Measurements from ENCODE around the gene FANCI.

FANCI gene

DNA sequence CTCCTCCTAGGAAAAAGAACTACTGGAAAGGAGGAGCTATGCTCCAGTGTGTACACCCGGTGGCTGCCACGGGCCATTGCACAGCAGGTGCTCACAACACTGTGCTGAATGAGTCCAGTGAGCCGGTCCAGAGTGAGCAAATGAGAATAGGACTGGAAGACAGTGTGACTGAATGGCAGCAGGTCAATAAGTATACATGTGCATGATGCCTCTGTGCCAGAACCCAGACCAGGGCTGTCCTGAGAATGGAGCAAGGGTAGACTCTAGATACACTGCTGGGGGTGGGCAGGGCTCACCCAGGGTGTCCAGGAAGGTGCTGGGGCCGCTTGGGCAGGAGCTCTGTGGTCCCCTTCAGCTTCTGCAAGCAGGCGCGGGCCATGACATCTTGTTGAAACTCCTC, 82.5 kb downstream of the FANCI start:
- no peak for FAIRE-seq
- TF ChIP-seq, protein P1, sequence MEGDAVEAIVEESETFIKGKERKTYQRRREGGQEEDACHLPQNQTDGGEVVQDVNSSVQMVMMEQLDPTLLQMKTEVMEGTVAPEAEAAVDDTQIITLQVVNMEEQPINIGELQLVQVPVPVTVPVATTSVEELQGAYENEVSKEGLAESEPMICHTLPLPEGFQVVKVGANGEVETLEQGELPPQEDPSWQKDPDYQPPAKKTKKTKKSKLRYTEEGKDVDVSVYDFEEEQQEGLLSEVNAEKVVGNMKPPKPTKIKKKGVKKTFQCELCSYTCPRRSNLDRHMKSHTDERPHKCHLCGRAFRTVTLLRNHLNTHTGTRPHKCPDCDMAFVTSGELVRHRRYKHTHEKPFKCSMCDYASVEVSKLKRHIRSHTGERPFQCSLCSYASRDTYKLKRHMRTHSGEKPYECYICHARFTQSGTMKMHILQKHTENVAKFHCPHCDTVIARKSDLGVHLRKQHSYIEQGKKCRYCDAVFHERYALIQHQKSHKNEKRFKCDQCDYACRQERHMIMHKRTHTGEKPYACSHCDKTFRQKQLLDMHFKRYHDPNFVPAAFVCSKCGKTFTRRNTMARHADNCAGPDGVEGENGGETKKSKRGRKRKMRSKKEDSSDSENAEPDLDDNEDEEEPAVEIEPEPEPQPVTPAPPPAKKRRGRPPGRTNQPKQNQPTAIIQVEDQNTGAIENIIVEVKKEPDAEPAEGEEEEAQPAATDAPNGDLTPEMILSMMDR (IDR thresholded peaks at IDR 0.05; ENCODE audit: insufficient read depth, missing control alignments), result no peak
- no peak for DNase-seq (ENCODE audit: insufficient read length, low spot score)

DNA sequence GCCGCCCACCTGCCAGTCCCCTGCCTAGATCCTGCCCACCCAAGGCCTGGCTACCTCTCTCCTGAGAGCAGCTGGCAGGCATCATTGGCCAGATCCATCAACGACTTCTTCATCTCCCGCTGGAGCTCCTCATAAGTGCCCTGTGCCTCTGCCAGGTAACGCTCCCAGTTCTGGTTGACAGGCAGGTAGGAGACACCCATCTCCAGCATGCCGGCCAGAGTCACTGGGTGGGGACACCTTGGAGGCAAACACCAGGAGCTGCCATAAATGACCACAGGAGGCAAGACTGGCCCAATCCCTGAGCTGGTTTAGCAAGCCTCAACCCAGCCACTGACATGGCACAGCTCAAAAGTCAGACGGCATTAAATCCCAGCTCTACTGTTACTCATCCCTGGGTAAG, 83.3 kb downstream of the FANCI start:
- FAIRE-seq (no peak), DNase-seq (ENCODE audit: insufficient read length, low spot score) (no peak)
- TF ChIP-seq, protein P1 (IDR thresholded peaks at IDR 0.05; ENCODE audit: insufficient read depth, missing control alignments), result no peak

DNA sequence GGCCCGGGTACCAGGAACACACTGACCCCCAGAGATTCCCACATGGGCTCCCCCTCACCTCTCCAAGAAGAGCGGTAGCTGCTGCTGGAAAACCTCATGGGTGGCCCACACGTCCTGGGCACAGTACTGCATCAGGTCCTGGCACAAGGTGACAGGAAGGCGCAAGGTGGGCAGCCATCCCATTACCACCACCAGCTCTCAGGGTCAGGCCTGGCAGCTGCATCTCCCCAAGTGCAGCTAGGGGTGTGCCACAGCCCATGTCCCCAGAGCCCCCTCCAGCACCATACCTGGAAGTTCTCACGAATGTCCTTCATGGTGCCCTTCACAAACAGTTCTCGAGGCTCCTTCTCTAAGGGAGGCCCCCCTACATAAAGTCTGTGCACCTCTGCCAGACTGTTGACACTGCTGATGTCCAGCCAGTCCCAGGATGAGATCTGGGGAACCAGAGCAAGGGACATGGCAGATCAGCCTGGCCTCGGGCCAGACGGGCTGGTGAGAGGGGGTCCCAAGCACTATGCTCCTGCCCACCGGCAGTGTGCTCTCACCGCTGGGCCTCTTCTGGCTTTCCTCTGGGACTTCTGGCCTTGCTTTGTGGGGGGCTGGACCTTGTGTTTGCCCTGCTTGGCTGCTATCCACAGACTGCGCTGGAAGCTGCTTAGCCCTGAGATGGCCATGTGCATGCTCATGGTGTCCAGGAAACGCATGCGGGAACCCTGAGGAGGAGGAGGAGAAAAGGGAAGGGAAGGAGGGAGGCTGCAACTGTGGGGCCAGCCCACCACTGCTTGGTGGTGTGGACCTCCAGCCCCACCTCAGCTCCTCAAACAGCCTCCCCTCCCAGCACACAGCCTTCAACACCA, 84.8 kb downstream of the FANCI start:
- DNase-seq (ENCODE audit: insufficient read length, low spot score) (no peak), FAIRE-seq (no peak)
- TF ChIP-seq, protein P1 (IDR thresholded peaks at IDR 0.05; ENCODE audit: insufficient read depth, missing control alignments), result no peak

DNA sequence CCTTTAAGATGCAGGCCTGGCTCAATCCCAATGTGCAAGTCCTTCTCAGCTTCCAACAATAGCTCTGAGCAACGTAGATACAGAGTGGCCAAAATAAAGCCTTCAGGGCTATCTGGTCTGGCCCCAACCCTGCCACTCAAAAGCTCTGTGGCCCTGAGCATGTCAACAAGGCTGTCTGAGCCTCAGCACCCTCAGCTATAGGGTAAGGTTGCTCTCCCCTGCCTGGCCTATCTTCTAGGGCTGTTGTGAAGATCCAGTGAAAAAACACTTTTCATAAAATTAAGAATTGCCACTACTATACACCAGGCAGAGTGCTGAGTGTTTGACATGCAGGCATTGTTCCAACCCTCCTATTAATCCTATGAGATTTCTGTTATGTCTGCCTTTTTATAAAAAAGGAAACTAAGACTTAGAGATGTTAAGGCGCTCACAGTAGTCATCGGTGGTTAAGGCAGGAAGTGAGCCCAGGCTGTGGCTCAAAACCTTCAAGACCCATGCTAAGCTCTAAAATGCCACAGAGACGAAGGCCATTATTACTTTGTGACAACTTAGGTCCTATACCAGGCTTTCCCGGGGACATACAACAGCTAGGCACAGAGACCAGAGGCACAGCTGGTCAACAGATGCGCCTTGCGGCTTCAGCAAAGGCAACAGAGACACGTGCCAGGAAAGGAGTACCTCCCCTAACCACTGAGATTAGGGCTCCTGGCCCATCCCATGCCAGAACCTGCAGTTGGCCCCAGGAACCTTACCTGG, 85.7 kb downstream of the FANCI start:
- FAIRE-seq (no peak), DNase-seq (ENCODE audit: insufficient read length, low spot score) (no peak)
- TF ChIP-seq, protein P1 (IDR thresholded peaks at IDR 0.05; ENCODE audit: insufficient read depth, missing control alignments), result no peak

DNA sequence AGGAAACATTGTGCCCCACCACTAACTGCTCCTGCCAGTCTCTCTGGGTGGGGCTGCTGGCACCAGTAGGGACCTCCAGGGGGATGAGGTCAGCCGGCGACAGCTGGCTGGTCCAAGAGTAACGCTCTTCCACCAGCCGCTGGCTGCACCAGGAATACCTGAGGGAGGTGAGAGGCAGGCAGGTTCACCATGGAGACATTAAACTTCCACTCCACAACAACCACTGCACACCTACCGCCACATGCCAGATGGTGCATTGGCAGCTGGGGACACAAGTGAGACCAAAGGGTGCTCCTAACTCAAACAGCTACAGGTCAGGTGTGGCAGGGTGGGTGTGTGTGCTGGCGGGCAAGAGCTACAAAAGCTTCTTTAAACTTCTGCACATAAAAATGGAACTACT, 86.3 kb downstream of the FANCI start:
- no peak for DNase-seq (ENCODE audit: insufficient read length, low spot score)
- TF ChIP-seq, protein P1 (IDR thresholded peaks at IDR 0.05; ENCODE audit: insufficient read depth, missing control alignments), result no peak
- no peak for FAIRE-seq

DNA sequence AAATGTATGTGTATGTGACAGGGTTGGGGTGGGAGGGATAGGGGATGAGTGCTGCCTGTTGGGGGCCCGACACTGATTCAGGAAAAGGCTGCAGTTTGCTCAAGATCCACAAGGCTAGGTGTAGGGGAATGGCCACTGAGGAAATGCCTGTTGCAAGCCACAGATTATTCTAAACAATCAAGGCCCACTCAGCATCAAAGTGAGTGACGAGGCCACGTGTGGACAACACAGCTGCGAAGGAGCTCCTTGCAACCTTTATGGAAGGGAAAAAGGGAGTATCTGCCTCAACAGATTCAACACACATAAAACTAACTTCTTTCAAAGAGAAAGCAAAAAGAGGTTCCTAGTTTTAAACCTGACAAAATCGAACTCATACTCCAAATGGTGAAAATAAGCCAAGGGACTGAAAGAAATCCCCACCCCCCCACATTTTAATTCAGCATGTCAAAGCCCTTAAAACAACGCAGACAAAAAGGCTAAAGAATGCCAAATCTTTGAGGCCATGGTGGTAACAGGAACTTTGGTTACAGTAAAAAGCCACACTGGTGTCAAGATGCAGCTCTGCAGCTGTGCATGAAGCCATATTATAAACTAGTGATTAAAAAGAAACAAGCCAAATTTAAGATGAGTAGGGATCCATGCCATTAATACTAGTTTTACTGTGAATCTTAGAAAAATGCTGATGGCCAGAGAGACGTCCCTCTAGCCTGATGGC, 87.3 kb downstream of the FANCI start:
- DNase-seq (ENCODE audit: insufficient read length, low spot score) (no peak), FAIRE-seq (no peak)
- TF ChIP-seq, protein P1 (IDR thresholded peaks at IDR 0.05; ENCODE audit: insufficient read depth, missing control alignments), result no peak

Data from D721Med (cell line).